Measurements from ENCODE around the gene MYOCD.

- TF ChIP-seq, protein P1, sequence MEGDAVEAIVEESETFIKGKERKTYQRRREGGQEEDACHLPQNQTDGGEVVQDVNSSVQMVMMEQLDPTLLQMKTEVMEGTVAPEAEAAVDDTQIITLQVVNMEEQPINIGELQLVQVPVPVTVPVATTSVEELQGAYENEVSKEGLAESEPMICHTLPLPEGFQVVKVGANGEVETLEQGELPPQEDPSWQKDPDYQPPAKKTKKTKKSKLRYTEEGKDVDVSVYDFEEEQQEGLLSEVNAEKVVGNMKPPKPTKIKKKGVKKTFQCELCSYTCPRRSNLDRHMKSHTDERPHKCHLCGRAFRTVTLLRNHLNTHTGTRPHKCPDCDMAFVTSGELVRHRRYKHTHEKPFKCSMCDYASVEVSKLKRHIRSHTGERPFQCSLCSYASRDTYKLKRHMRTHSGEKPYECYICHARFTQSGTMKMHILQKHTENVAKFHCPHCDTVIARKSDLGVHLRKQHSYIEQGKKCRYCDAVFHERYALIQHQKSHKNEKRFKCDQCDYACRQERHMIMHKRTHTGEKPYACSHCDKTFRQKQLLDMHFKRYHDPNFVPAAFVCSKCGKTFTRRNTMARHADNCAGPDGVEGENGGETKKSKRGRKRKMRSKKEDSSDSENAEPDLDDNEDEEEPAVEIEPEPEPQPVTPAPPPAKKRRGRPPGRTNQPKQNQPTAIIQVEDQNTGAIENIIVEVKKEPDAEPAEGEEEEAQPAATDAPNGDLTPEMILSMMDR (IDR thresholded peaks at IDR 0.05): no peak
- no peak for TF ChIP-seq POLR2A (IDR thresholded peaks at IDR 0.05)
Observed at GRCh38 chr17:12730421-12730820, 64.7 kb downstream of the MYOCD start.
